GM13976 (cell line): Measurements from ENCODE around the gene ETV1.

Experiments
- DNase-seq: peaks from one replicate; pipeline ENCODE4 v3.0.0; 2012; ENCODE audit warnings: low spot score
- CTCF ChIP-seq: IDR thresholded peaks from 2 replicates; pipeline ENCODE4 v1.5.1; 2012; ENCODE audit warnings: borderline replicate concordance, mild to moderate bottlenecking; ENCODE audit not compliant: insufficient read depth; ENCODE audit errors: extremely low read depth, missing control alignments, control extremely low read depth
- in situ Hi-C: fragments of 300-500 bp; cut with MboI; formaldehyde crosslinking; loops from one replicate; pipeline ENCODE4 v1.12.0; 2022; ENCODE audit warnings: low sequenced_read_pairs, mixed read lengths, inconsistent platforms; ENCODE audit not compliant: unreplicated experiment

ETV1 gene

GRCh38 chr7:13998866-13999265 lies 9.4 kb upstream of the ETV1 start:
- in situ Hi-C loops: no loop called here
- no peak for DNase-seq
- no peak for TF ChIP-seq CTCF

GRCh38 chr7:13992596-13992964 lies 3.1 kb upstream of the ETV1 start:
- no peak for DNase-seq
- no peak for TF ChIP-seq CTCF
- in situ Hi-C loops: no loop called here

GRCh38 chr7:13991791-13992595 lies 2.5 kb upstream of the ETV1 start:
- in situ Hi-C loops: no loop called here
- DNase-seq: no peak
- no peak for TF ChIP-seq CTCF

- in situ Hi-C loops: no loop called here
- TF ChIP-seq CTCF: no peak
- DNase-seq: peak; percentile 63
These were observed 1.7 kb upstream of the ETV1 start for GRCh38 chr7:13990984-13991790.

GRCh38 chr7:13990319-13990983 lies 985 bp upstream of the ETV1 start:
- TF ChIP-seq CTCF: no peak
- in situ Hi-C loops: no loop called here
- peak; percentile 38 for DNase-seq

- DNase-seq: peak; percentile 19
- in situ Hi-C loops: no loop called here
- no peak for TF ChIP-seq CTCF
These were observed 461 bp upstream of the ETV1 start for GRCh38 chr7:13989949-13990305.
